Glutamatergic neuron (in vitro differentiated cells): ENCODE results near the gene SUDS3. TPM values are rescaled to one million over a fixed set of nuclear protein-coding genes. Genes with fewer than 3 reads are reported as not detected.

Source experiments
- DNase-seq: peaks from one replicate; pipeline ENCODE4 v3.0.0; 2022
- H3K27ac Mint-ChIP-seq: one replicate; pipeline ENCODE4 v1.8.0; 2020; ENCODE audit warnings: mild to moderate bottlenecking, mixed read lengths, inconsistent platforms; ENCODE audit not compliant: unreplicated experiment
- H3K27me3 Mint-ChIP-seq: one replicate; pipeline ENCODE4 v1.8.0; 2020; ENCODE audit warnings: mild to moderate bottlenecking, moderate library complexity, mixed read lengths, inconsistent platforms; ENCODE audit not compliant: unreplicated experiment
- H3K36me3 Mint-ChIP-seq: one replicate; pipeline ENCODE4 v1.8.0; 2020; ENCODE audit warnings: mild to moderate bottlenecking, mixed read lengths, inconsistent platforms; ENCODE audit not compliant: unreplicated experiment
- H3K4me1 Mint-ChIP-seq: one replicate; pipeline ENCODE4 v1.8.0; 2020; ENCODE audit warnings: mild to moderate bottlenecking, low read depth, mixed read lengths, inconsistent platforms; ENCODE audit not compliant: unreplicated experiment
- H3K4me3 Mint-ChIP-seq: one replicate; pipeline ENCODE4 v1.8.0; 2020; ENCODE audit warnings: mild to moderate bottlenecking, mixed read lengths, inconsistent platforms; ENCODE audit not compliant: unreplicated experiment
- H3K9me3 Mint-ChIP-seq: one replicate; pipeline ENCODE4 v1.8.0; 2020; ENCODE audit warnings: mild to moderate bottlenecking, moderate library complexity, mixed read lengths, inconsistent platforms; ENCODE audit not compliant: unreplicated experiment
- CTCF ChIP-seq: fragments of 200-600 bp; sonication (generic); IDR thresholded peaks from one replicate; pipeline ENCODE4 v1.5.0; 2021; ENCODE audit not compliant: partially characterized antibody, unreplicated experiment
- total RNA-seq: library from RNA; stranded (reverse); fragmentation: NEBNext Ultra II Directional; extraction: Animal tissue kit (Norgen Biotek cat#: 25700); gene quantifications from one replicate; pipeline ENCODE4 v1.2.1, GENCODE V29; 2021; ENCODE audit not compliant: unreplicated experiment

SUDS3 gene
- total RNA-seq, 1 donor from 2014 or later: 32.5 TPM

GRCh38 chr12:118417942-118418341, 41.6 kb downstream of the SUDS3 start:
- no peak for DNase-seq
- no peak overlapping the region for H3K27ac Mint-ChIP-seq
- H3K36me3 Mint-ChIP-seq: peaks cover 4% of the 10 kb centered on the region
- no peaks in the 10 kb centered on the region for H3K9me3 Mint-ChIP-seq
- H3K27me3 Mint-ChIP-seq: no peaks in the 10 kb centered on the region
- H3K4me3 Mint-ChIP-seq: no peak overlapping the region
- no peaks in the 10 kb centered on the region for H3K4me1 Mint-ChIP-seq
- no peak for TF ChIP-seq CTCF

- Mint-ChIP-seq H3K9me3 (no peaks in the 10 kb centered on the region), H3K4me3 (no peak overlapping the region), H3K36me3 (peaks cover 4% of the 10 kb centered on the region), H3K27ac (no peak overlapping the region), H3K4me1 (no peaks in the 10 kb centered on the region), H3K27me3 (no peaks in the 10 kb centered on the region)
- no peak for TF ChIP-seq CTCF
- DNase-seq: no peak
Measured at GRCh38 chr12:118418385-118419057, 42.2 kb downstream of the SUDS3 start.

GRCh38 chr12:118420673-118421072, 44.3 kb downstream of the SUDS3 start:
- Mint-ChIP-seq H3K27ac (no peak overlapping the region), H3K4me3 (no peak overlapping the region), H3K36me3 (peaks cover 4% of the 10 kb centered on the region), H3K27me3 (no peaks in the 10 kb centered on the region), H3K4me1 (no peaks in the 10 kb centered on the region), H3K9me3 (no peaks in the 10 kb centered on the region)
- TF ChIP-seq CTCF: no peak
- no peak for DNase-seq

- no peak for DNase-seq
- TF ChIP-seq CTCF: no peak
- Mint-ChIP-seq H3K9me3 (no peaks in the 10 kb centered on the region), H3K4me3 (no peak overlapping the region), H3K27ac (no peak overlapping the region), H3K36me3 (no peaks in the 10 kb centered on the region), H3K4me1 (peaks cover 7% of the 10 kb centered on the region), H3K27me3 (no peaks in the 10 kb centered on the region)
Measured at GRCh38 chr12:118424884-118425283, 48.5 kb downstream of the SUDS3 start.

- H3K4me1 Mint-ChIP-seq: peaks cover 7% of the 10 kb centered on the region
- DNase-seq: no peak
- no peaks in the 10 kb centered on the region for H3K36me3 Mint-ChIP-seq
- no peaks in the 10 kb centered on the region for H3K9me3 Mint-ChIP-seq
- TF ChIP-seq CTCF: no peak
- no peaks in the 10 kb centered on the region for H3K27me3 Mint-ChIP-seq
- H3K27ac Mint-ChIP-seq: no peak overlapping the region
- H3K4me3 Mint-ChIP-seq: no peak overlapping the region
Measured at GRCh38 chr12:118425364-118425763, 49.0 kb downstream of the SUDS3 start.
